ENCODE results near the gene EXT2. TPM values are rescaled to one million over a fixed set of nuclear protein-coding genes. Genes with fewer than 3 reads are reported as not detected.

The EXT2 gene
- total RNA-seq, 1 experiment from 2014 or later = 42.9 TPM

DNA sequence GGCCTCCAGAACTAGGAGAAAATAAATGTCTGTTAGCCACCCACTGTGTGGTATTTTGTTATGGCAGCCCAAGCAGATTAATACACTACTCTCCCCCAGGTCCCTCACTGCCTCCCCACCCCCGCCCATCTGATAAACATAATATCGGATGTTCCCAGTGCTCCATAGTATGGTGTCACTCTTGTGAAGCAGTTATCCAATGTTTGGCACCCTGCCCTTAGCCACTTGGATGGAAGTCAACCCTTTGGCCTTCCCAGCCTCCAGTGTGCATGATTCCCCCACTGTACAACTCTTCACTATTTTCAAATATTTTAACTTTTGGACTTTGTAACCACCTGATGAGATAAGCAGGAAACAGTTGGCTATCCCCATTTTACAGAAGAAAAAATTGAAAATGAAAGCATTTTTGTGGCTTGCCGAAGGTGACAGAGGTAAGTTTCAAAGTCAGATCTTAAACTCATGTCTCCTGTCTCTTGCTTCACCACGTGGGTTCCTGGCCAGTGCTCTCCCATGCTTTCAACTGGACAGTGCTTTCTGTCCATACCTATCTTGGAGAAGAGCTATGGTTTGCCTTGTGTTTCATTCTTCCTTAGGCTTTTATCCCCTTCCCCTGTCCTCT is 161.3 kb downstream of the EXT2 start:
- Histone ChIP-seq H3T11ph (ENCODE audit: low read length) (no peak overlapping the region), H4K20me1 (ENCODE audit: control insufficient read depth, insufficient read depth, insufficient read length) (no peaks in the 10 kb centered on the region), H3K79me2 (ENCODE audit: insufficient read depth, low read length) (no peaks in the 10 kb centered on the region), H2BK5ac (ENCODE audit: insufficient read length, low read length) (no peak overlapping the region), H2BK120ac (ENCODE audit: low read depth, low read length, poor library complexity, severe bottlenecking) (no peak overlapping the region), H2AK5ac (ENCODE audit: insufficient read length, low read length) (no peak overlapping the region), H4K5ac (ENCODE audit: insufficient read length, low read depth, low read length) (no peak overlapping the region), H3K56ac (ENCODE audit: insufficient read length, low read depth, low read length) (no peak overlapping the region), H2BK15ac (ENCODE audit: low read depth, low read length) (no peak overlapping the region), H3K9me3 (ENCODE audit: control insufficient read depth, low read depth, low read length) (no peaks in the 10 kb centered on the region), H3K27ac (ENCODE audit: insufficient read length, low read depth, low read length) (no peak overlapping the region), H3K23me2 (ENCODE audit: insufficient read length, low read depth, low read length, poor library complexity, severe bottlenecking) (no peaks in the 10 kb centered on the region), H3K4me2 (ENCODE audit: insufficient read depth, insufficient read length, low read length) (no peak overlapping the region), H3K79me1 (ENCODE audit: insufficient read depth, low read depth, low read length, poor library complexity, severe bottlenecking) (no peaks in the 10 kb centered on the region), H2AFZ (ENCODE audit: low read length) (no peak overlapping the region), H3K4ac (ENCODE audit: low read depth, low read length) (no peak overlapping the region), H3K14ac (ENCODE audit: insufficient read depth, low read length) (no peak overlapping the region), H3K18ac (ENCODE audit: insufficient read length, low read depth, low read length) (no peak overlapping the region), H2BK12ac (ENCODE audit: insufficient read length, low read depth, low read length) (no peak overlapping the region), H3K27me3 (ENCODE audit: insufficient read depth, low read length) (no peaks in the 10 kb centered on the region), H3K9ac (ENCODE audit: extremely low read depth, insufficient read length, low read length) (no peak overlapping the region), H3K23ac (ENCODE audit: insufficient read length, low read depth, low read length) (no peak overlapping the region), H2BK20ac (ENCODE audit: low read depth, low read length, poor library complexity, severe bottlenecking) (no peak overlapping the region), H4K91ac (ENCODE audit: insufficient read length, low read depth, low read length) (no peak overlapping the region), H3K4me1 (ENCODE audit: insufficient read depth, low read length) (no peaks in the 10 kb centered on the region), H4K8ac (replicated peaks; ENCODE audit: insufficient read length, low read depth, low read length) (no peak overlapping the region)
- no peak overlapping the region for H3K27ac Mint-ChIP-seq
- H3K27me3 Mint-ChIP-seq (ENCODE audit: low read depth) = no peaks in the 10 kb centered on the region
- peaks cover 19% of the 10 kb centered on the region in 2 experiments for H3K9me3 Mint-ChIP-seq
- H3K4me3 Mint-ChIP-seq = no peak overlapping the region
- TF ChIP-seq, protein P1, sequence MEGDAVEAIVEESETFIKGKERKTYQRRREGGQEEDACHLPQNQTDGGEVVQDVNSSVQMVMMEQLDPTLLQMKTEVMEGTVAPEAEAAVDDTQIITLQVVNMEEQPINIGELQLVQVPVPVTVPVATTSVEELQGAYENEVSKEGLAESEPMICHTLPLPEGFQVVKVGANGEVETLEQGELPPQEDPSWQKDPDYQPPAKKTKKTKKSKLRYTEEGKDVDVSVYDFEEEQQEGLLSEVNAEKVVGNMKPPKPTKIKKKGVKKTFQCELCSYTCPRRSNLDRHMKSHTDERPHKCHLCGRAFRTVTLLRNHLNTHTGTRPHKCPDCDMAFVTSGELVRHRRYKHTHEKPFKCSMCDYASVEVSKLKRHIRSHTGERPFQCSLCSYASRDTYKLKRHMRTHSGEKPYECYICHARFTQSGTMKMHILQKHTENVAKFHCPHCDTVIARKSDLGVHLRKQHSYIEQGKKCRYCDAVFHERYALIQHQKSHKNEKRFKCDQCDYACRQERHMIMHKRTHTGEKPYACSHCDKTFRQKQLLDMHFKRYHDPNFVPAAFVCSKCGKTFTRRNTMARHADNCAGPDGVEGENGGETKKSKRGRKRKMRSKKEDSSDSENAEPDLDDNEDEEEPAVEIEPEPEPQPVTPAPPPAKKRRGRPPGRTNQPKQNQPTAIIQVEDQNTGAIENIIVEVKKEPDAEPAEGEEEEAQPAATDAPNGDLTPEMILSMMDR (conservative IDR thresholded peaks at IDR 0.05) = no peak
- no peaks in the 10 kb centered on the region; a peak in 1 of 4 replicates for H3K4me1 Mint-ChIP-seq
- peaks cover 16 to 20% (median 17%) of the 10 kb centered on the region in 3 experiments for H3K36me3 Mint-ChIP-seq (ENCODE audit: insufficient read depth in 1 of 3, low read depth in 3 of 3)
- no peak for DNase-seq
- no CpG with 5 or more reads among the region's 4 CpGs for WGBS (ENCODE audit: extremely low coverage, insufficient read length, low lambda C conversion rate)
